Kidney epithelial cell (primary cell): ENCODE results near the gene SAFB2. TPM values are rescaled to one million over a fixed set of nuclear protein-coding genes. Genes with fewer than 3 reads are reported as not detected.

ENCODE experiments used
- DNase-seq: peaks from one replicate; pipeline ENCODE4 v3.0.0-alpha.2; 2010; ENCODE audit warnings: low read depth
- H3K27me3 ChIP-seq: 2 replicates; pipeline ENCODE4 v1.6.0; 2011; ENCODE audit warnings: low read length; ENCODE audit not compliant: control insufficient read depth, insufficient read depth
- H3K36me3 ChIP-seq: 2 replicates; pipeline ENCODE4 v1.5.1; 2011; ENCODE audit warnings: low read length; ENCODE audit not compliant: control insufficient read depth, insufficient read depth
- H3K4me3 ChIP-seq: 2 replicates; pipeline ENCODE4 v1.5.1; 2011; ENCODE audit warnings: low read depth, mild to moderate bottlenecking, control low read depth, low read length
- CTCF ChIP-seq: IDR thresholded peaks from 2 replicates; pipeline ENCODE4 v1.5.1; 2011; ENCODE audit warnings: mild to moderate bottlenecking, moderate library complexity, low read length, control low read depth, inconsistent platforms; ENCODE audit not compliant: insufficient read depth, poor library complexity, severe bottlenecking
- total RNA-seq: library from RNA; depleted of rRNA; stranded (reverse); fragments of >200 nt; gene quantifications from 2 replicates; pipeline ENCODE4 v1.2.3, GENCODE V29; 2015

The SAFB2 gene
- total RNA-seq, 1 donor from 2014 or later: 23.8 TPM

- Histone ChIP-seq H3K27me3 (no peaks in the 10 kb centered on the region), H3K4me3 (peak overlapping the region; percentile 86), H3K36me3 (no peaks in the 10 kb centered on the region)
- no peak for TF ChIP-seq CTCF
- no peak for DNase-seq
Measured at GRCh38 chr19:5621311-5621944, 1.1 kb downstream of the SAFB2 start.

- Histone ChIP-seq H3K4me3 (no peak overlapping the region), H3K27me3 (no peaks in the 10 kb centered on the region), H3K36me3 (peaks cover 2% of the 10 kb centered on the region)
- no peak for TF ChIP-seq CTCF
- no peak for DNase-seq
Measured at GRCh38 chr19:5619946-5620345, 2.6 kb downstream of the SAFB2 start.

- Histone ChIP-seq H3K27me3 (no peaks in the 10 kb centered on the region), H3K4me3 (no peak overlapping the region), H3K36me3 (peaks cover 2% of the 10 kb centered on the region)
- DNase-seq: no peak
- no peak for TF ChIP-seq CTCF
Measured at GRCh38 chr19:5618591-5618990, 4.0 kb downstream of the SAFB2 start.

- TF ChIP-seq CTCF: no peak
- H3K4me3 ChIP-seq: no peak overlapping the region
- H3K36me3 ChIP-seq: peaks cover 2% of the 10 kb centered on the region
- H3K27me3 ChIP-seq: no peaks in the 10 kb centered on the region
- no peak for DNase-seq
Measured at GRCh38 chr19:5617080-5617479, 5.5 kb downstream of the SAFB2 start.

GRCh38 chr19:5615756-5616327, 6.7 kb downstream of the SAFB2 start:
- no peak for DNase-seq
- H3K27me3 ChIP-seq: no peaks in the 10 kb centered on the region
- H3K4me3 ChIP-seq: no peak overlapping the region
- peaks cover 2% of the 10 kb centered on the region for H3K36me3 ChIP-seq
- no peak for TF ChIP-seq CTCF
